ENCODE measurements around the gene SLC12A8. TPM values are rescaled to one million over a fixed set of nuclear protein-coding genes. Genes with fewer than 3 reads are reported as not detected.

The SLC12A8 gene
- total RNA-seq, 1 donor from 2014 or later = 9.1 TPM

- no peak for DNase-seq
- no peak overlapping the region for H3K27ac ChIP-seq
- H3K9me3 ChIP-seq = no peaks in the 10 kb centered on the region
- no peaks in the 10 kb centered on the region for H3K36me3 ChIP-seq
- no peaks in the 10 kb centered on the region for H3K4me1 ChIP-seq
- no peak for TF ChIP-seq CTCF (IDR thresholded peaks at IDR 0.05)
- H3K27me3 ChIP-seq (ENCODE audit: low read depth) = no peaks in the 10 kb centered on the region
- intact Hi-C loops (cut with DNase I) = no loop called here
- no peak for ATAC-seq
- H3K4me3 ChIP-seq = no peak overlapping the region
Measured at GRCh38 chr3:125108833-125109535, 103.6 kb downstream of the SLC12A8 start.

GRCh38 chr3:125107861-125108567 lies 104.5 kb downstream of the SLC12A8 start:
- Histone ChIP-seq H3K4me1 (no peaks in the 10 kb centered on the region), H3K27me3 (ENCODE audit: low read depth) (no peaks in the 10 kb centered on the region), H3K36me3 (no peaks in the 10 kb centered on the region), H3K27ac (no peak overlapping the region), H3K4me3 (no peak overlapping the region), H3K9me3 (no peaks in the 10 kb centered on the region)
- no peak for ATAC-seq
- TF ChIP-seq CTCF (IDR thresholded peaks at IDR 0.05) = no peak
- no peak for DNase-seq
- intact Hi-C loops (cut with DNase I) = no loop called here

GRCh38 chr3:125107363-125107762 lies 105.2 kb downstream of the SLC12A8 start:
- H3K4me3 ChIP-seq = no peak overlapping the region
- intact Hi-C loops (cut with DNase I) = no loop called here

GRCh38 chr3:125105116-125105515 lies 107.4 kb downstream of the SLC12A8 start:
- DNase-seq (no peak), ATAC-seq (no peak)
- Histone ChIP-seq H3K4me1 (no peaks in the 10 kb centered on the region), H3K36me3 (no peaks in the 10 kb centered on the region), H3K4me3 (no peak overlapping the region), H3K9me3 (no peaks in the 10 kb centered on the region), H3K27ac (no peak overlapping the region), H3K27me3 (ENCODE audit: low read depth) (no peaks in the 10 kb centered on the region)
- intact Hi-C loops (cut with DNase I) = no loop called here
- TF ChIP-seq CTCF (IDR thresholded peaks at IDR 0.05) = no peak

More at GRCh38 chr3:125107363-125107762, 105.2 kb downstream of the SLC12A8 start:
- no peaks in the 10 kb centered on the region for H3K36me3 ChIP-seq
- H3K9me3 ChIP-seq = no peaks in the 10 kb centered on the region
- no peaks in the 10 kb centered on the region for H3K4me1 ChIP-seq
- TF ChIP-seq CTCF (IDR thresholded peaks at IDR 0.05) = no peak
- no peaks in the 10 kb centered on the region for H3K27me3 ChIP-seq (ENCODE audit: low read depth)
- ATAC-seq (no peak), DNase-seq (no peak)
- H3K27ac ChIP-seq = no peak overlapping the region

- Histone ChIP-seq H3K4me3 (no peak overlapping the region), H3K36me3 (no peaks in the 10 kb centered on the region), H3K9me3 (no peaks in the 10 kb centered on the region), H3K27ac (no peak overlapping the region), H3K4me1 (no peaks in the 10 kb centered on the region), H3K27me3 (ENCODE audit: low read depth) (no peaks in the 10 kb centered on the region)
- no peak for TF ChIP-seq CTCF (IDR thresholded peaks at IDR 0.05)
- intact Hi-C loops (cut with DNase I) = no loop called here
- ATAC-seq (no peak), DNase-seq (no peak)
Measured at GRCh38 chr3:125104639-125105038, 107.9 kb downstream of the SLC12A8 start.
